NCI-H524 treated with DMSO at 0.1 percent for 48 hours (cell line): ENCODE measurements around the gene KLF13.

Experiments
- DNase-seq: peaks from one replicate; lab custom pipeline; 2025; lab: John Stamatoyannopoulos, UW

The KLF13 gene

DNA sequence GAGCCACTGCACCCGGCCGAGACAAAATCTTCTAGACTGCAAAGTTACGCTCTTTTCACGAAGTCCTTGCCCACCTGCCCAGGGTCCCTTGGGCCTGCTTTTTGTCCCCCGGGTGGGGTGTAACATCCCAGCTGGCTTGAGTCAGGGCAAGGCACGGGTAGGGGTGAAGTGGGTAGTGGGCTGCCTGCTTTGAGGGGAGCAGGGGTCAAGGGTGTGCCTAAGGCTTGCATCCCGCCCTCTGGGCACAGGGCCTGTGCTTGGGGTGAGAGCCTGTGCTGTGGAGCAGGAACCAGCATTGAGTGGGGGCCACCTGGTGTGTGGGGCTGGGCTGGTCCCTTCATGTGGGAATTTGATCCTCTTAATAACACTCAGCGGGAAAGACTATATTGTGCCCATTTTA, 74.6 kb downstream of the KLF13 start:
- DNase-seq = no peak

DNA sequence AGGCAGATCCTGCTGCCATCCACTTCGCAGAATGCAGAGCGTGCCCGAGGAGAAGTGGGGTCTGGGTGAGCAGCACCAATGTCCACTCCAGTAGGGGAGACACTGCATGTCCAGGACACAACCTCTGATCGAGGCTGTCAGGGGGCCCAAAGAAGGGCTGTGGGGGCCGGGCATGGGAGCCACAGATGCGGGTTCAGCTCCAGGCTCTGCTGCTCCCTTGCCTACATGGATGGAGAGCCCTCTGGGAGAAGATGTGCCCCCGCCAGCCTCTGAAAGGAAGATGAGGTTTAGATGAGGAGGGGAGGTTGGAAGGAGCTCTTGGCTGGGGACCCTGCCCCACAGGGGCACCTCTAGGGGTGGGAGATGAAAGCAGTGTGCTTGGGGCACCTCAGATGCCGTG, 75.4 kb downstream of the KLF13 start:
- DNase-seq = no peak

DNA sequence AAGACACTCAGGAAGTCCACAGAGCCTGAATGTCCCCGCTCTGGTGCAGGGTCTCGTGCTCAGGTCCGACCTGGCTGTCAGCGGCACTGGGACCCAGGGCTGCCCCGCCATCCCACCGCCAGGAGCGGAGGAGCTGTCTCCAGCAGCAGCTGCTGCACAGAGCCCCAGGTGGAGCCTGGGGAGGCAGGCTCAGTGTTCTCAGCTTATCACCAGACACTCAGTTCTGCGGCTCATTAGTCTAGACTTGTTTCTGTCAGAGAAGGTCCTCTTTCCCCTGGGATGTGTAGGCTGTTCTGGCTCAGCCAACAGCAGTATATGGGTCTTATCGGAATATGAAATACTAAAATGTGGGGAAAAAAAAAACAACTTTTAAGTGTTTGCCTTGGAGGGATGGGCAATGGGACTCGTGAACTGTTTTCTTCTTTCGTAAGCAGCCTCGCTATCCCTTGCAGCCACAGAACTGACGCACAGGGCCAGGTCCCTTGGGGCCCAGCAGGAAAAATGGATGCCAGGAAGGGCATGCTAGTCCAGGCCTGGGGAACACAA, 75.9 kb downstream of the KLF13 start:
- DNase-seq = no peak

DNA sequence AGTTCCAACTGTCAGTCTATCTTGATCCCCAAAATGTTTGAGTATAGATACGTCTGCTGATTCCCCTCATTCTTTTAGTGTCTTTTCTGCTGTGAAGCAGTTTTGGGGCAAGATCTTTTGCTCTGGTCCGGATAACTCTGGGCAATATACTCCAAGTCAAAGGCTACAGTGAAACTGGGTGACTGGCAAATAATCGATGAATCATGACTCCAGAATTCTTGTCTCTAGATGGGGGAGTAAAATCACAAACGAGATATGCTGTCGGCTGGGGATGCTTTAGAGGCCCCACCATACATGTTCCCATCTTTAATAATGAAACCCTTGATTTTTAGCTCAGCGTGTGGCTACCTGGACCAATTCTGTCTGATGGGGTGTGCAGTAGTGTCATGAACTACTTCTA, 76.5 kb downstream of the KLF13 start:
- DNase-seq = no peak

DNA sequence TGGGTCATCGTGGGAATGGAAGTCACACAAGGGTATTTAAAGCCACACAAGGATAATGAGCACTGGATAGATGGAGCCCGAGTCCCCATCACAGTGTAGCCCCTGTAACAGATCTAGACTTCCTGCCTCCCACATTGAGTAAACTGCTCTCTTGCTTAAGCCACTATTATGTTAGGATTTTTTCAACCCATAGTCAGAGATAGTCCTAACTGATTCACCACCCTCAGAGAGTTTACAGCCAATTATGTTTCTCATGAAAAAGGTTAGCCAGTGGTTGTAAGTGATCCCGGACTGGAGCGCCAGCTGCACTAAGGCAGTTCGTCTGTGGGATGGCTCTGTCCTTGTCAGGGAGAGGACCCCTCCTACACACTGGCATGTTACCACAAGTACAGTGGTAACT, 77.0 kb downstream of the KLF13 start:
- DNase-seq = no peak

DNA sequence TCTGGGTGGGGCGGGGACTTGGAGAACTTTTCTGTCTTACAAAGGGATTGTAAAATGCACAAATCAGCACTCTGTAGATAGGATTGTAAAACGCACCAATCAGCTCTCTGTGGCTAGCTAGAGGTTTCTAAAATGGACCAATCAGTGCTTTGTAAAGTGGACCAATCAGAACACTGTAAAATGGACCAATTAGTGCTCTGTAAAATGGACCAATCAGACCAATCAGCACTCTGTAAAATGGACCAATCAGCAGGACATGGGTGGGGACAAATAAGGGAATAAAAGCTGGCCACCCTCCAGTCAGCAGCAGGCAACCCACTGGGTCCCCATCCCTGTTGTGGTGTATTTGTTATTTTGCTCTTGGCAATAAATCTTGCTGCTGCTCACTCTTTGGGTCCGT, 77.7 kb downstream of the KLF13 start:
- DNase-seq = no peak

DNA sequence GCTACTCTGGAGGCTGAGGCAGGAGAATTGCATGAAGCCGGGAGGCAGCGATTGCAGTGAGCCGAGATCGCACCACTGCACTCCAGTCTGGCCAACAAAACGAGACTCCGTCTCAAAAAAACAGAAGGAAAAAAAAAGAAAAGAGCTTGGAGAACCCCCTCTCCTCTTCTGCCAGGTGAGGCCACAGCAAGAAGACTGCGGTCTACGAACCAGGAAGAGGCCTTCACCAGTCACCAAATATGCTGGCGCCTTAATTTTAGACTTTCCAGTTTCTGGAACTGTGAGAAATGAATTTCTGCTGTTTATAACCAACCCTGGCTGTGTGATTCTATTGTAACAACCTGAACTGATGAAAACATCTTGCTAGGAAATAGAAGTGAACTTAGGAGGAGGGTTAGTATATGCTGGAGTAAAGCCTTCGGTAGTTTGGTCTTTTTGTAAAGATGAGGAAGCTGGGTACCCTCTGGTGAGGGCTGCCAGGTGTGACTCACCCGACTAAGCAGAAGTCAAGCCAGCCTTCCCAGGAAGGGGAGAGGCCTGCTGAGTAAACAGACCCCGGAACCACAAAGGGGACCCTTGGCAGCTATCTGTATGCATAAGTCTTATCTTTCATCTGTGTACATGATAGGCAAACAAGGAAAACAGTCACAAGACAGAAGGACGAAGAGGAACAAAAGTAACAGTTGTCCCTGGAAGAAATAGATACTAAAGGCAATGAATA, 78.7 kb downstream of the KLF13 start:
- no peak for DNase-seq

DNA sequence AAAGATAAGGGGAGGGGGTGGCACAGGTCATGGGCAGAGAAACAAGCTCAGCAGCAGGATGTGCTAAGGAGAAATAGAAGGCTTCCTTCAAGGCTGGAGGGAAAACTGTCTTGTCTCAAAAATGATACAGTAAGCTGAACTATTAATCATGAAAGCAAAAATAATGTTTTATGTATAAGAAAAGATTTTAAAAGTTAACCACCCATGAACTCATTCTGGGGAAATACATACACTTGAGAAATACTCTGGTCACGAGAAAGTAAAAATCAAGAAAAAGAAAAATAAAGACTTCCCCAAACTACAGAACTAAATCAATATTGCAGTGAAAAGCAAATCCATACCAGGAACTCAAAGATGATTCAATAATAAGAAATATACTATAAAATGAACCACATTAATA, 80.7 kb downstream of the KLF13 start:
- no peak for DNase-seq

DNA sequence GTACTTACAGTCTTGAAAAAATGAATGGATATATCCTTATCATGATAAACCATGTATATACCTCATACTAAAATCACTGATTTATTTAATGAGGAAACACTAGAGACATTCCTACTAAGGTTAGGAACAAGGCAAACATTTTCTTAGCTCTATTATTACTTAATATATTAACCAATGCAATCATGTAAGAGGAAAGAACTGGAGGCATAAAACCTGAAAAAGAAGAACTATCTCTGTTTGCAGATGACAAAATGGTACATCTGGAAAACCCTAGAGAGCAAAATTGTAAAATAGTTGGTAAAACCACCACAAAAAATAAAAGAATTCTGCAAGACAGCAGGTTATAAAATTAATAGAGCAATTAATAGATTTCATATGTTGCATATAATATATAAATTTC, 81.2 kb downstream of the KLF13 start:
- no peak for DNase-seq

DNA sequence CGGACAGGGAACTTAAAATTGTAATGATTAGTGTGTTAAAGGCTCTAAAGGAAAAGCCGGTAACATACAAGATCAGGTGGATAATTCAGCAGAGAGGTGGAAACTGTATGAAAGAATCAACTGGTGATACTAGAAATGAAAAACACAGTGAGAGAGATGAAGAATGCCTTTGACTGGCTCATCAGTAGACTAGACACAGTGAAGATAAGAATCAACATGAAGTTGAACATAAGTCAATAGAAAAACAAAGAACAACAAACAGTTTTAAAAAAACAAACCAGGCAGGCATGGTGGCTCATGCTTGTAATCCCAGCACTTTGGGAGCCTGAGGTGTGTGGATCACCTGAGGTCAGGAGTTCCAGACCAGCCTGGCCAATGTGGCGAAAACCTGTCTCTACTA, 82.1 kb downstream of the KLF13 start:
- no peak for DNase-seq

DNA sequence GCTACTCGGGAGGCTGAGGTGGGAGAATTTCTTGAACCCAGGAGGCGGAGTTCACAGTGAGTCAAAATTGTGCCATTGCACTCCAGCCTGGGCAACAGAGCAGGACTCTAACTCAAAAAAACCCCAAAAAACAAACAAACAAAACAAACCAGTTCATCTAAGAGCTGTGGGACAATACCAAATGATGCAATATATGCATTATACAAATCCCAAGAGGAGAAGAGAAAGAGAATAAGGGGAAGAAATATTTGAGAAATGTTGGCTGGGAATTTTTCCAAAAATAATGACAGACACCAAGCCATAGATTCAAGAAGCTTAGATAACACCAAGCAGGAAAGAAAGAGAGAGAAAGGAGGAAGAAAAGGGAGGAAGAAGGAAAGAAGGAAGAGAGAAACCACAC, 82.5 kb downstream of the KLF13 start:
- DNase-seq = no peak

DNA sequence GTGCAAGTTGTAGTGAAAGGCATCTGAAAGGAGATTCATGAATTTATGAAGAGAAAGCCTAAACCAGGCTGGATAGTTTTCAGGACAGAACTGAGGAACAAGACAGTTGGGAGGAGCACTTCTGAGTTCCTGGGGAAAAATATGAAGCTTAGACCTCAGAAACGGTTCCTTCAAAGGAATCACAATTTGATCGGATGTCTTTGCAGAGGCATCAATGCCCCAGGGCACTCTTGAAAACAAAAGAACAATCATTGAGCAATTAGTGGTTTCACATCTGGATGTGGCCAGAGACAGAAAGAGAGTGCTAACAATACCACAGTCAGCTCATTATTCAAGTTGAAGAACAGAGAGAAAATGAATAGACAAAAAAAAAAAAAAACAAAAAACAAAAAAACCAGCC, 86.2 kb downstream of the KLF13 start:
- no peak for DNase-seq

DNA sequence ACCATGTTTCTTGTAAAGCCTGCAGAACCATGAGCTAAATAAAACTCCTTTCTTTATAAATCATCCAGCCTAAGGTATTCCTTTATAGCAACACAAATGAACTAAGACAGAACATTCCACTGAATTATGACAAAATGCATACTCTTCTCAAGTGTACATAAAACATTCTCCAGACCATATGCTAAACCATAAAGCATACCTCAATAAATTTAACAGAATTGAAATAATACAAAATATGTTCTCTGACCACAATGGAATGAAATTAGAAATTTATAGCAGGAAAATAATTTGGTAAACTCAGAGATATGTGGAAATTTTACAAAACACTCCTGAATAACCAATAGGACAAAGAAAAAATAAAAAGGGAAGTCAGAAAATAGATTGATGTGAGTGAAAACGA, 88.6 kb downstream of the KLF13 start:
- no peak for DNase-seq

DNA sequence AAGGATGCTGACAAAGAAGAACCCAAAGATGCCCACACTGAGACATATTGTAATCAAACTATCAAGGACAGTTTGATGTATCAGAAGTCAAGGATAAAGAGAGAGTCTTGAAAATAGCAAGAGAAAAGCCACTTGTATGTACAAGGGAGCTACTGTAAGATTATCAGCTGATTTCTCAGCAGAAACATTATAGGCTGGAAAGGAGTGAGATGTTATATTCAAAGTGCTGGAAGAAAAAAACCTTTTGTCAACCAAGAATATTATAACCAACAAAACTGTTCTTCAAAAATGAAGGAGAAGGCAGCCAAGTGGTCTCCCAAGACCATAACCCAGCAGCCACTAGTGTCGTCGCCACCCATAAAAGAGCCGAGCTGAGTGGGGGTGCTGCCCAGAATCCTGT, 93.2 kb downstream of the KLF13 start:
- no peak for DNase-seq

DNA sequence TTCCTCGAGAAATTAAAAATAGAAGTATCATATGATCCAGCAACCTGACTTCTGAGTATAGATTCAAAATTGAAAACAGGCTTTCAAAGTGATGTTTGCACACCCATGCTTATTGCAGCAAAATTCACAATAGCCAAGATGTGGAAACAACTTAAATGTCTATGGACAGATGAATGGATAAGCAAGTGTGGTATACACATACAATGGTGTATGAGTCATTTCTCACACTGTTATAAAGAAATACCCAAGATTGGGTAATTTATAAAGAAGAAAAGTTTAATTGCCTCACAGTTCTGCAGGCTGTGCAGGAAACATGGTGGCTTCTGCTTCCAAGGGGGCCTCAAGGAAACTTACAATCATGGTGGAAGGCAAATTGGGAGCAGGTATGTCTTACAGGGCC, 100.8 kb downstream of the KLF13 start:
- no peak for DNase-seq
